ENCODE data around the gene GSC2. TPM values are rescaled to one million over a fixed set of nuclear protein-coding genes. Genes with fewer than 3 reads are reported as not detected.

GSC2 gene
- total RNA-seq, 1 donor: not detected

GRCh38 chr22:19115628-19116027, 34.5 kb downstream of the GSC2 start:
- no peak for TF ChIP-seq CTCF (IDR thresholded peaks at IDR 0.05; ENCODE audit: insufficient read depth, low read depth, low read length)
- DNase-seq (ENCODE audit: low read depth): no peak
- no peak overlapping the region for H3K4me3 ChIP-seq (ENCODE audit: low read depth, low read length)

- TF ChIP-seq CTCF (IDR thresholded peaks at IDR 0.05; ENCODE audit: insufficient read depth, low read depth, low read length): no peak
- DNase-seq (ENCODE audit: low read depth): no peak
- no peak overlapping the region for H3K4me3 ChIP-seq (ENCODE audit: low read depth, low read length)
Measured at GRCh38 chr22:19114984-19115552, 35.0 kb downstream of the GSC2 start.

GRCh38 chr22:19113429-19113828, 36.7 kb downstream of the GSC2 start:
- no peak for DNase-seq (ENCODE audit: low read depth)
- TF ChIP-seq CTCF (IDR thresholded peaks at IDR 0.05; ENCODE audit: insufficient read depth, low read depth, low read length): no peak
- H3K4me3 ChIP-seq (ENCODE audit: low read depth, low read length): no peak overlapping the region

- no peak for DNase-seq (ENCODE audit: low read depth)
- TF ChIP-seq CTCF (IDR thresholded peaks at IDR 0.05; ENCODE audit: insufficient read depth, low read depth, low read length): no peak
- H3K4me3 ChIP-seq (ENCODE audit: low read depth, low read length): no peak overlapping the region
Measured at GRCh38 chr22:19111584-19111983, 38.5 kb downstream of the GSC2 start.

- DNase-seq (ENCODE audit: low read depth): no peak
- H3K4me3 ChIP-seq (ENCODE audit: low read depth, low read length): no peak overlapping the region
- no peak for TF ChIP-seq CTCF (IDR thresholded peaks at IDR 0.05; ENCODE audit: insufficient read depth, low read depth, low read length)
Measured at GRCh38 chr22:19111140-19111539, 39.0 kb downstream of the GSC2 start.

- DNase-seq (ENCODE audit: low read depth): no peak
- H3K4me3 ChIP-seq (ENCODE audit: low read depth, low read length): no peak overlapping the region
- TF ChIP-seq CTCF (IDR thresholded peaks at IDR 0.05; ENCODE audit: insufficient read depth, low read depth, low read length): no peak
Measured at GRCh38 chr22:19110646-19111045, 39.4 kb downstream of the GSC2 start.

GRCh38 chr22:19110064-19110458, 40.0 kb downstream of the GSC2 start:
- no peak overlapping the region for H3K4me3 ChIP-seq (ENCODE audit: low read depth, low read length)
- no peak for DNase-seq (ENCODE audit: low read depth)
- TF ChIP-seq CTCF (IDR thresholded peaks at IDR 0.05; ENCODE audit: insufficient read depth, low read depth, low read length): no peak
